Adrenal gland (tissue), 5 donors: ENCODE data around the gene LAT.

ENCODE experiments used
- POLR2A ChIP-seq, 2 donors: fragments of 450-650 bp; IDR thresholded peaks; one replicate each; pipeline ENCODE4 v1.6.1; 2017; ENCODE audit warnings: antibody characterized with exemption in 2 of 2, mild to moderate bottlenecking in 2 of 2, moderate library complexity in 1 of 2
- TF ChIP-seq, protein P1 (sequence below), 6 experiments: fragments of 450-650 bp in 4 of 6; fragments of 200-600 bp in 2 of 6; sonication (generic) in 1 of 6; IDR thresholded peaks; 1 replicate in 5 of 6; 2 replicates in 1 of 6; pipeline versions ENCODE4 v1.5.1 to v1.8.0; 2016 to 2021; ENCODE audit warnings: antibody characterized with exemption in 6 of 6, mild to moderate bottlenecking in 2 of 6, moderate library complexity in 1 of 6
- donor health status: DM: no; HTN: no; CAD: no.

DNA sequence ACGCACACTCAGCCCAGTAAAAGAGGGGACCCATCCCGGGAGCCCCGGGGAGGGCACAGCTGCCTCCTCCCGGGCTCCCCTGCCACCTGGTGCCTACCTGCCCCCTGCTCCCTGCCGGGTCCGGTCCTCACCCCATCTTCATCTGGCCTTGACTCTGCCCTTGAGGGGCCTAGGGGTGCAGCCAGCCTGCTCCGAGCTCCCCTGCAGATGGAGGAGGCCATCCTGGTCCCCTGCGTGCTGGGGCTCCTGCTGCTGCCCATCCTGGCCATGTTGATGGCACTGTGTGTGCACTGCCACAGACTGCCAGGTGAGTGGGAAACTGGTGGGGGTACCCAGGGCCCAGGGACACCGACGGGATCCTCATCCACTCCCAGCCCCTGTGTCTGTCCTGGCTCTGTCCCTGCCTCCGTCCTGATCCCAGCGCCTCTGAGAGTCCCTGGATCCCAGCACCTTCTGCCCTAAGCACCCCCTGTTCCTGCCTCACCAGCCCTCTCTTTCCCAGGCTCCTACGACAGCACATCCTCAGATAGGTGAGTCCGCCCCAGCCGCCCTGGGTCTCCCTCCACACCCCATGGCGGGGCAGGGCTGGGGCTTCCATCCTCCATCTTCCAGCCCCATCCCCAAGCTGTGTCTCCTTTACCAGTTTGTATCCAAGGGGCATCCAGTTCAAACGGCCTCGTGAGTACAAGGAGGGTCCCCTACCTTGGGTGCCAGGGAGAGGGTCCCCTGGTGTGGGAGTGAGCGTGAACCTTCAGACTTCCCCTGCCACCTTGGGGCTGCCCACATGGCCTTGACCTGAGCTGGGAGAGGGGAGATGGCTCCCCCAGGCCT, 574 bp downstream of the LAT start:
- TF ChIP-seq, protein P1, sequence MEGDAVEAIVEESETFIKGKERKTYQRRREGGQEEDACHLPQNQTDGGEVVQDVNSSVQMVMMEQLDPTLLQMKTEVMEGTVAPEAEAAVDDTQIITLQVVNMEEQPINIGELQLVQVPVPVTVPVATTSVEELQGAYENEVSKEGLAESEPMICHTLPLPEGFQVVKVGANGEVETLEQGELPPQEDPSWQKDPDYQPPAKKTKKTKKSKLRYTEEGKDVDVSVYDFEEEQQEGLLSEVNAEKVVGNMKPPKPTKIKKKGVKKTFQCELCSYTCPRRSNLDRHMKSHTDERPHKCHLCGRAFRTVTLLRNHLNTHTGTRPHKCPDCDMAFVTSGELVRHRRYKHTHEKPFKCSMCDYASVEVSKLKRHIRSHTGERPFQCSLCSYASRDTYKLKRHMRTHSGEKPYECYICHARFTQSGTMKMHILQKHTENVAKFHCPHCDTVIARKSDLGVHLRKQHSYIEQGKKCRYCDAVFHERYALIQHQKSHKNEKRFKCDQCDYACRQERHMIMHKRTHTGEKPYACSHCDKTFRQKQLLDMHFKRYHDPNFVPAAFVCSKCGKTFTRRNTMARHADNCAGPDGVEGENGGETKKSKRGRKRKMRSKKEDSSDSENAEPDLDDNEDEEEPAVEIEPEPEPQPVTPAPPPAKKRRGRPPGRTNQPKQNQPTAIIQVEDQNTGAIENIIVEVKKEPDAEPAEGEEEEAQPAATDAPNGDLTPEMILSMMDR (IDR thresholded peaks at IDR 0.05), result no peak
- no peak for TF ChIP-seq POLR2A (IDR thresholded peaks at IDR 0.05)
